LNCaP clone FGC (cell line): ENCODE measurements around the gene NSG1.

Experiments used
- DNase-seq: peaks from one replicate; pipeline ENCODE4 v3.0.0-alpha.2; 2011; ENCODE audit warnings: low read depth
- H3K4me3 ChIP-seq: 2 replicates; pipeline ENCODE4 v1.5.1; 2011; ENCODE audit warnings: mild to moderate bottlenecking, low read depth, low read length, control low read depth
- TF ChIP-seq, protein P1 (sequence below): IDR thresholded peaks from 2 replicates; pipeline ENCODE4 v1.5.1; 2012; ENCODE audit warnings: mild to moderate bottlenecking; ENCODE audit not compliant: control insufficient read depth, insufficient read depth; ENCODE audit errors: extremely low read depth

The NSG1 gene

GRCh38 chr4:4396628-4397440 is 9.9 kb downstream of the NSG1 start:
- TF ChIP-seq, protein P1, sequence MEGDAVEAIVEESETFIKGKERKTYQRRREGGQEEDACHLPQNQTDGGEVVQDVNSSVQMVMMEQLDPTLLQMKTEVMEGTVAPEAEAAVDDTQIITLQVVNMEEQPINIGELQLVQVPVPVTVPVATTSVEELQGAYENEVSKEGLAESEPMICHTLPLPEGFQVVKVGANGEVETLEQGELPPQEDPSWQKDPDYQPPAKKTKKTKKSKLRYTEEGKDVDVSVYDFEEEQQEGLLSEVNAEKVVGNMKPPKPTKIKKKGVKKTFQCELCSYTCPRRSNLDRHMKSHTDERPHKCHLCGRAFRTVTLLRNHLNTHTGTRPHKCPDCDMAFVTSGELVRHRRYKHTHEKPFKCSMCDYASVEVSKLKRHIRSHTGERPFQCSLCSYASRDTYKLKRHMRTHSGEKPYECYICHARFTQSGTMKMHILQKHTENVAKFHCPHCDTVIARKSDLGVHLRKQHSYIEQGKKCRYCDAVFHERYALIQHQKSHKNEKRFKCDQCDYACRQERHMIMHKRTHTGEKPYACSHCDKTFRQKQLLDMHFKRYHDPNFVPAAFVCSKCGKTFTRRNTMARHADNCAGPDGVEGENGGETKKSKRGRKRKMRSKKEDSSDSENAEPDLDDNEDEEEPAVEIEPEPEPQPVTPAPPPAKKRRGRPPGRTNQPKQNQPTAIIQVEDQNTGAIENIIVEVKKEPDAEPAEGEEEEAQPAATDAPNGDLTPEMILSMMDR: no peak
- no peak for DNase-seq
- no peak overlapping the region for H3K4me3 ChIP-seq

DNA sequence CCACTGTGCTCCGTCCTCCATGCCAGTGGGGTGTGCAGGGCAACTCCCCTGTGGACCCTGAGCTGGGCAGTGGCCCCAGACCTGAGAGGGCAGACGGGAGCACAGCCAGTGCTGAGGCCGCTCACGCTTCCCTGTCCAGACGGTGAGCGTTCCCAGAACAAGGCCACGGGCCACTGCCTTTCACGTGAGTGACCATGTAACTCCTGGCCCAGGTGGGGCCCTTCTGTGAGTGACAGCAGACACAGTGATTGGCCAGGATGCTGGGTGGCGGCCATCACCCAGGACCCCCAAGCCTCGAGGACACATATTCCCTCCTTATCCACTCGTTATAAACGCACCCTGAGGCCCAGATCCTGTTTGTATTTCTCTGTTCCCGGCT is 10.5 kb downstream of the NSG1 start:
- TF ChIP-seq, protein P1: no peak
- H3K4me3 ChIP-seq: no peak overlapping the region
- DNase-seq: no peak

GRCh38 chr4:4398430-4398829 is 11.5 kb downstream of the NSG1 start:
- TF ChIP-seq, protein P1: no peak
- H3K4me3 ChIP-seq: no peak overlapping the region
- DNase-seq: no peak

- DNase-seq: no peak
- TF ChIP-seq, protein P1: no peak
- H3K4me3 ChIP-seq: no peak overlapping the region
Measured at GRCh38 chr4:4401036-4401435, 14.1 kb downstream of the NSG1 start.

- H3K4me3 ChIP-seq: no peak overlapping the region
- no peak for DNase-seq
- TF ChIP-seq, protein P1: no peak
Measured at GRCh38 chr4:4402966-4403365, 16.1 kb downstream of the NSG1 start.

DNA sequence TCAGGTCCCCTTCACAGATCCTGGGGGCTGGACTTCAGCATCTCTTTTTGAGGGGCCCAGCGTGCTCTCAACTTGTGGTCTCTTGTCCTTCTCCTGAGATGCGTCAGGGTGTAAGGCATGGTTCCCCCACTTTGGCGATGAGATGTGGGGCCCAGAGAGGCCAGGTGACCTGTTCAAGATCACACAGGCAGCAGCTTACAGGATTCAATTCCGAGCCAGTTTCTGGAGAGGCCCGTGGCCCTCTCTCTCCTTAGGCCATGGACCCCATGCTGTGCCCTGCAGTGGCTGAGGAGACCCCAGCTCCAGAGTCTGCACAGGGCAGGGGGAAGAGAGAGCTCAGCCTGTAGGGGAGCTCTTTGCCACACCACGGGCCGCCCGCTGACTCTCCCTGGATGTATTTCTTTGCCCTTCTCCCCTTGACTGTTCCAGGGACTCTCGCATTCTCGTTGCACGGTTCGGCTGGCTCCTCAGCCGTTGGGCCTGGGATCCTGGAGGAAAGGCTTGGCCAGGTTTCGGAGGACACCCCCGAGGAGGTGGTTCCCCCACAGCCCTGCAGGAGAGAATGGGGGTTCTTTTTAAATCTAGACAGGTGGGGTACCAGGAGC is 18.6 kb downstream of the NSG1 start:
- DNase-seq: no peak
- H3K4me3 ChIP-seq: no peak overlapping the region
- TF ChIP-seq, protein P1: no peak
